H1 (cell line): Measurements from ENCODE around the gene STT3A. TPM values are rescaled to one million over a fixed set of nuclear protein-coding genes. Genes with fewer than 3 reads are reported as not detected.

Experiments used
- BRCA1 ChIP-seq: IDR thresholded peaks from 2 replicates; pipeline ENCODE4 v1.6.1; 2012; ENCODE audit warnings: low read depth, low read length, improper control_type of control experiment
- CHD2 ChIP-seq: IDR thresholded peaks from 2 replicates; pipeline ENCODE4 v1.6.1; 2012; ENCODE audit warnings: low read length, improper control_type of control experiment
- FOSL1 ChIP-seq: IDR thresholded peaks from 2 replicates; pipeline ENCODE4 v1.6.1; 2011; ENCODE audit warnings: mild to moderate bottlenecking, low read depth, low read length, moderate library complexity; ENCODE audit not compliant: insufficient read depth
- MAFK ChIP-seq: IDR thresholded peaks from 2 replicates; pipeline ENCODE4 v1.6.1; 2012; ENCODE audit warnings: low read depth, mild to moderate bottlenecking, improper control_type of control experiment, low read length
- POLR2AphosphoS5 ChIP-seq: IDR thresholded peaks from 2 replicates; pipeline ENCODE4 v1.6.1; 2011; ENCODE audit warnings: low read depth, low read length
- POU5F1 ChIP-seq: IDR thresholded peaks from 2 replicates; pipeline ENCODE4 v1.6.1; 2011; ENCODE audit warnings: low read depth, mild to moderate bottlenecking, low read length, moderate library complexity
- SIX5 ChIP-seq: IDR thresholded peaks from 2 replicates; pipeline ENCODE4 v1.6.1; 2011; ENCODE audit warnings: mild to moderate bottlenecking, low read depth, low read length
- polyA plus RNA-seq, 7 experiments: library from polyadenylated mRNA; depleted of rRNA in 3 of 7; stranded (reverse) in 5 of 7; unstranded in 2 of 7; fragments of >200 nt in 5 of 7; fragments of 200-250 nt in 2 of 7; gene quantifications; 1 replicate in 5 of 7; 2 replicates in 1 of 7; 4 replicates in 1 of 7; pipeline versions ENCODE4 v1.2.1 to v1.2.3, GENCODE V29; 2011 to 2013; ENCODE audit warnings: missing spikeins in 2 of 7, mixed read lengths in 2 of 7
- total RNA-seq: library from RNA; stranded (reverse); fragmentation: NEBNext Ultra II Directional; extraction: Animal tissue kit (Norgen Biotek cat#: 25700); gene quantifications from 2 replicates; pipeline ENCODE4 v1.2.1, GENCODE V29; 2021
- TF ChIP-seq, protein P1 (sequence below): fragments of 300-600 bp; sonication (generic); IDR thresholded peaks from 2 replicates; pipeline ENCODE4 v1.7.1; 2012; ENCODE audit warnings: low read length, moderate library complexity, mild to moderate bottlenecking, inconsistent platforms; ENCODE audit not compliant: insufficient replicate concordance

Gene STT3A
- total and polyA plus RNA-seq, 2 of the 8 experiments (the other 6 are each of a cell fraction or from before 2014, with no cell fraction given), result 173 to 211 TPM

DNA sequence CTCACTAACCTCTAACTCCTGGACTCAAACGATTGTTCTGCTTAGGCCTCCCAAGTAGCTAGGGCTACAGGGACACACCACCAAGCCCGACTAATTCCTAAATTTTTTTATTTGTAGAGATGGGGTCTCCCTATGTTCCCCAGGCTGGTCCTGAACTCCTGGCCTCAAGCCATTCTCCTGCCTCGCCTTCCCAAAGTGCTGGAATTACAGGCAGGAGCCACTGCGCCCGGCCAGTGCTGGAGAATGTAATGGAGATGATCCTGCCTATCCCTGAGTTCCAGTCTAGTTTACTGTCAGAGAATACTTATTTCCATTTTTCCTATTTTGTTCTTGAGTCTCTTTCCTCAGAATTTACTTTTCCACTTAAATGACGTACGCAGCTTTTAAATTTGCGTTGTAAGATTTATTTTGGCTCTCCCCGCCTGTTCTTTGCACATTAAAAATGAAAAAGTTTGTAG lies 32.1 kb downstream of the STT3A start, which contains the start of gene CHEK1 (continued):
- TF ChIP-seq, protein P1, sequence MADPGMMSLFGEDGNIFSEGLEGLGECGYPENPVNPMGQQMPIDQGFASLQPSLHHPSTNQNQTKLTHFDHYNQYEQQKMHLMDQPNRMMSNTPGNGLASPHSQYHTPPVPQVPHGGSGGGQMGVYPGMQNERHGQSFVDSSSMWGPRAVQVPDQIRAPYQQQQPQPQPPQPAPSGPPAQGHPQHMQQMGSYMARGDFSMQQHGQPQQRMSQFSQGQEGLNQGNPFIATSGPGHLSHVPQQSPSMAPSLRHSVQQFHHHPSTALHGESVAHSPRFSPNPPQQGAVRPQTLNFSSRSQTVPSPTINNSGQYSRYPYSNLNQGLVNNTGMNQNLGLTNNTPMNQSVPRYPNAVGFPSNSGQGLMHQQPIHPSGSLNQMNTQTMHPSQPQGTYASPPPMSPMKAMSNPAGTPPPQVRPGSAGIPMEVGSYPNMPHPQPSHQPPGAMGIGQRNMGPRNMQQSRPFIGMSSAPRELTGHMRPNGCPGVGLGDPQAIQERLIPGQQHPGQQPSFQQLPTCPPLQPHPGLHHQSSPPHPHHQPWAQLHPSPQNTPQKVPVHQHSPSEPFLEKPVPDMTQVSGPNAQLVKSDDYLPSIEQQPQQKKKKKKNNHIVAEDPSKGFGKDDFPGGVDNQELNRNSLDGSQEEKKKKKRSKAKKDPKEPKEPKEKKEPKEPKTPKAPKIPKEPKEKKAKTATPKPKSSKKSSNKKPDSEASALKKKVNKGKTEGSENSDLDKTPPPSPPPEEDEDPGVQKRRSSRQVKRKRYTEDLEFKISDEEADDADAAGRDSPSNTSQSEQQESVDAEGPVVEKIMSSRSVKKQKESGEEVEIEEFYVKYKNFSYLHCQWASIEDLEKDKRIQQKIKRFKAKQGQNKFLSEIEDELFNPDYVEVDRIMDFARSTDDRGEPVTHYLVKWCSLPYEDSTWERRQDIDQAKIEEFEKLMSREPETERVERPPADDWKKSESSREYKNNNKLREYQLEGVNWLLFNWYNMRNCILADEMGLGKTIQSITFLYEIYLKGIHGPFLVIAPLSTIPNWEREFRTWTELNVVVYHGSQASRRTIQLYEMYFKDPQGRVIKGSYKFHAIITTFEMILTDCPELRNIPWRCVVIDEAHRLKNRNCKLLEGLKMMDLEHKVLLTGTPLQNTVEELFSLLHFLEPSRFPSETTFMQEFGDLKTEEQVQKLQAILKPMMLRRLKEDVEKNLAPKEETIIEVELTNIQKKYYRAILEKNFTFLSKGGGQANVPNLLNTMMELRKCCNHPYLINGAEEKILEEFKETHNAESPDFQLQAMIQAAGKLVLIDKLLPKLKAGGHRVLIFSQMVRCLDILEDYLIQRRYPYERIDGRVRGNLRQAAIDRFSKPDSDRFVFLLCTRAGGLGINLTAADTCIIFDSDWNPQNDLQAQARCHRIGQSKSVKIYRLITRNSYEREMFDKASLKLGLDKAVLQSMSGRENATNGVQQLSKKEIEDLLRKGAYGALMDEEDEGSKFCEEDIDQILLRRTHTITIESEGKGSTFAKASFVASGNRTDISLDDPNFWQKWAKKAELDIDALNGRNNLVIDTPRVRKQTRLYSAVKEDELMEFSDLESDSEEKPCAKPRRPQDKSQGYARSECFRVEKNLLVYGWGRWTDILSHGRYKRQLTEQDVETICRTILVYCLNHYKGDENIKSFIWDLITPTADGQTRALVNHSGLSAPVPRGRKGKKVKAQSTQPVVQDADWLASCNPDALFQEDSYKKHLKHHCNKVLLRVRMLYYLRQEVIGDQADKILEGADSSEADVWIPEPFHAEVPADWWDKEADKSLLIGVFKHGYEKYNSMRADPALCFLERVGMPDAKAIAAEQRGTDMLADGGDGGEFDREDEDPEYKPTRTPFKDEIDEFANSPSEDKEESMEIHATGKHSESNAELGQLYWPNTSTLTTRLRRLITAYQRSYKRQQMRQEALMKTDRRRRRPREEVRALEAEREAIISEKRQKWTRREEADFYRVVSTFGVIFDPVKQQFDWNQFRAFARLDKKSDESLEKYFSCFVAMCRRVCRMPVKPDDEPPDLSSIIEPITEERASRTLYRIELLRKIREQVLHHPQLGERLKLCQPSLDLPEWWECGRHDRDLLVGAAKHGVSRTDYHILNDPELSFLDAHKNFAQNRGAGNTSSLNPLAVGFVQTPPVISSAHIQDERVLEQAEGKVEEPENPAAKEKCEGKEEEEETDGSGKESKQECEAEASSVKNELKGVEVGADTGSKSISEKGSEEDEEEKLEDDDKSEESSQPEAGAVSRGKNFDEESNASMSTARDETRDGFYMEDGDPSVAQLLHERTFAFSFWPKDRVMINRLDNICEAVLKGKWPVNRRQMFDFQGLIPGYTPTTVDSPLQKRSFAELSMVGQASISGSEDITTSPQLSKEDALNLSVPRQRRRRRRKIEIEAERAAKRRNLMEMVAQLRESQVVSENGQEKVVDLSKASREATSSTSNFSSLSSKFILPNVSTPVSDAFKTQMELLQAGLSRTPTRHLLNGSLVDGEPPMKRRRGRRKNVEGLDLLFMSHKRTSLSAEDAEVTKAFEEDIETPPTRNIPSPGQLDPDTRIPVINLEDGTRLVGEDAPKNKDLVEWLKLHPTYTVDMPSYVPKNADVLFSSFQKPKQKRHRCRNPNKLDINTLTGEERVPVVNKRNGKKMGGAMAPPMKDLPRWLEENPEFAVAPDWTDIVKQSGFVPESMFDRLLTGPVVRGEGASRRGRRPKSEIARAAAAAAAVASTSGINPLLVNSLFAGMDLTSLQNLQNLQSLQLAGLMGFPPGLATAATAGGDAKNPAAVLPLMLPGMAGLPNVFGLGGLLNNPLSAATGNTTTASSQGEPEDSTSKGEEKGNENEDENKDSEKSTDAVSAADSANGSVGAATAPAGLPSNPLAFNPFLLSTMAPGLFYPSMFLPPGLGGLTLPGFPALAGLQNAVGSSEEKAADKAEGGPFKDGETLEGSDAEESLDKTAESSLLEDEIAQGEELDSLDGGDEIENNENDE, result no peak
- no peak for TF ChIP-seq BRCA1
- TF ChIP-seq CHD2, result no peak
- no peak for TF ChIP-seq POU5F1
- no peak for TF ChIP-seq SIX5
- no peak for TF ChIP-seq MAFK
- TF ChIP-seq FOSL1, result no peak
- TF ChIP-seq POLR2AphosphoS5, result no peak
- TF ChIP-seq, all 59 proteins: peak for 0
